Measurements from ENCODE around the gene TNKS1BP1. TPM values are rescaled to one million over a fixed set of nuclear protein-coding genes. Genes with fewer than 3 reads are reported as not detected.

Gene TNKS1BP1
- total and polyA plus RNA-seq, 9 of the 15 experiments (the other 6 are each of a cell fraction or from before 2014, with no cell fraction given): 1.1 to 47.2 (median 10.9) TPM

DNA sequence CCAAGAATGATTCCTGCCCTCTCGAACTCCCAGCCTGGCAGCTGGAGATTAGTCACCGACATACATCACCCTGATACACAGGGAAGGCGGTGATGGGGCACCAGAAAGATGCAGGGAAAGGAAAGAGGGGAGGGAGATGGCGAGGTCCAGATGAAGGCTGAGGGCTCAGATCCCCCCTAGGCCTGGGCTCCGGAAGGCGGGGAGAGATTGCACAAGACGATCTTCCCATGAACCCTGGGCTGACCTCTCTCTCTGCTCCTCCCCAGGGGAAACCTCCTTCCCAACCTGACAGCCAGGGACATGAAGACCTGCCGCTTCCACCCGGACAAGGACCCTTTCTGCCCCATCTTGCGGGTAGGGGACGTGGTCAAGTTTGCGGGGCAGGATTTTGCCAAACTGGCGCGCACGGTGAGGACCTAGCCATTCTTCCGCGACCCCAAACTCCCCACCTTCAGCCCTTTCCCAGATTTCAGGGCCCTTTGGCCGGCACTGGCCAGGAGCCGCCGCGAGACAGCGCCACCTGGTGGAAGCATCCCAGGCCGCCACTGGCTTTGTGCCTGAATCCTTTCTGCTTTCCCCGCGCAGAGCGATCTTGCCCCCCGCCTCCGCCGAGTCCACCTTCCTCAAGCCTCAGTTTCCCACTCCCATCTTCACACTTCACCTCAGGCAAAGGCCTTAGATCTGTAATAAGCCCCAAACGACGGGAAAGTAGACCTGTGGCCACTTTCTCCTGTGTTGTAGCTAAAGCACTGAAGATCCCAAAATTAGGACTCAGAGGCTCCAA is 24.9 kb upstream of the TNKS1BP1 start (continued):
- TF ChIP-seq, protein P1, sequence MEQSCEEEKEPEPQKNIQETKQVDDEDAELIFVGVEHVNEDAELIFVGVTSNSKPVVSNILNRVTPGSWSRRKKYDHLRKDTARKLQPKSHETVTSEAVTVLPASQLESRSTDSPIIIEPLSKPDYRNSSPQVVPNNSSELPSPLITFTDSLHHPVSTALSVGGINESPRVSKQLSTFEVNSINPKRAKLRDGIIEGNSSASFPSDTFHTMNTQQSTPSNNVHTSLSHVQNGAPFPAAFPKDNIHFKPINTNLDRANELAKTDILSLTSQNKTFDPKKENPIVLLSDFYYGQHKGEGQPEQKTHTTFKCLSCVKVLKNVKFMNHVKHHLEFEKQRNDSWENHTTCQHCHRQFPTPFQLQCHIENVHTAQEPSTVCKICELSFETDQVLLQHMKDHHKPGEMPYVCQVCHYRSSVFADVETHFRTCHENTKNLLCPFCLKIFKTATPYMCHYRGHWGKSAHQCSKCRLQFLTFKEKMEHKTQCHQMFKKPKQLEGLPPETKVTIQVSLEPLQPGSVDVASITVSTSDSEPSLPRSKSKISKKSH (CRISPR knock-in tag; IDR thresholded peaks at IDR 0.05): no peak
- no peak for TF ChIP-seq ZFX (CRISPR knock-in tag; IDR thresholded peaks at IDR 0.05)
- TF ChIP-seq TRIM28 (IDR thresholded peaks at IDR 0.05): no peak
- no peak for TF ChIP-seq ARID2 (IDR thresholded peaks at IDR 0.05)
- TF ChIP-seq DDX20 (tag; IDR thresholded peaks at IDR 0.05; ENCODE audit: low read depth): no peak
- TF ChIP-seq, protein P2, sequence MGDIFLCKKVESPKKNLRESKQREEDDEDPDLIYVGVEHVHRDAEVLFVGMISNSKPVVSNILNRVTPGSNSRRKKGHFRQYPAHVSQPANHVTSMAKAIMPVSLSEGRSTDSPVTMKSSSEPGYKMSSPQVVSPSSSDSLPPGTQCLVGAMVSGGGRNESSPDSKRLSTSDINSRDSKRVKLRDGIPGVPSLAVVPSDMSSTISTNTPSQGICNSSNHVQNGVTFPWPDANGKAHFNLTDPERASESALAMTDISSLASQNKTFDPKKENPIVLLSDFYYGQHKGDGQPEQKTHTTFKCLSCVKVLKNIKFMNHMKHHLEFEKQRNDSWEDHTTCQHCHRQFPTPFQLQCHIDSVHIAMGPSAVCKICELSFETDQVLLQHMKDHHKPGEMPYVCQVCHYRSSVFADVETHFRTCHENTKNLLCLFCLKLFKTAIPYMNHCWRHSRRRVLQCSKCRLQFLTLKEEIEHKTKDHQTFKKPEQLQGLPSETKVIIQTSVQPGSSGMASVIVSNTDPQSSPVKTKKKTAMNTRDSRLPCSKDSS (IDR thresholded peaks at IDR 0.05; ENCODE audit: low read depth, partially characterized antibody): no peak
- no peak for TF ChIP-seq PURB (CRISPR knock-in tag; IDR thresholded peaks at IDR 0.05; ENCODE audit: low read depth)
- TF ChIP-seq, protein P3, sequence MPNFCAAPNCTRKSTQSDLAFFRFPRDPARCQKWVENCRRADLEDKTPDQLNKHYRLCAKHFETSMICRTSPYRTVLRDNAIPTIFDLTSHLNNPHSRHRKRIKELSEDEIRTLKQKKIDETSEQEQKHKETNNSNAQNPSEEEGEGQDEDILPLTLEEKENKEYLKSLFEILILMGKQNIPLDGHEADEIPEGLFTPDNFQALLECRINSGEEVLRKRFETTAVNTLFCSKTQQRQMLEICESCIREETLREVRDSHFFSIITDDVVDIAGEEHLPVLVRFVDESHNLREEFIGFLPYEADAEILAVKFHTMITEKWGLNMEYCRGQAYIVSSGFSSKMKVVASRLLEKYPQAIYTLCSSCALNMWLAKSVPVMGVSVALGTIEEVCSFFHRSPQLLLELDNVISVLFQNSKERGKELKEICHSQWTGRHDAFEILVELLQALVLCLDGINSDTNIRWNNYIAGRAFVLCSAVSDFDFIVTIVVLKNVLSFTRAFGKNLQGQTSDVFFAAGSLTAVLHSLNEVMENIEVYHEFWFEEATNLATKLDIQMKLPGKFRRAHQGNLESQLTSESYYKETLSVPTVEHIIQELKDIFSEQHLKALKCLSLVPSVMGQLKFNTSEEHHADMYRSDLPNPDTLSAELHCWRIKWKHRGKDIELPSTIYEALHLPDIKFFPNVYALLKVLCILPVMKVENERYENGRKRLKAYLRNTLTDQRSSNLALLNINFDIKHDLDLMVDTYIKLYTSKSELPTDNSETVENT (CRISPR knock-in tag; IDR thresholded peaks at IDR 0.05): no peak
- TF ChIP-seq GATAD2B (IDR thresholded peaks at IDR 0.05; ENCODE audit: borderline replicate concordance): no peak
- TF ChIP-seq YBX1 (IDR thresholded peaks at IDR 0.05): no peak
- TF ChIP-seq CEBPB (tag; IDR thresholded peaks at IDR 0.05): peak; percentile 71
- TF ChIP-seq POLR3A (IDR thresholded peaks at IDR 0.05; ENCODE audit: borderline replicate concordance, extremely low read depth, insufficient read depth, insufficient read length): no peak
- TF ChIP-seq HDAC6 (IDR thresholded peaks at IDR 0.05; ENCODE audit: low read depth, low read length): no peak
- no peak for TF ChIP-seq IRF2 (CRISPR knock-in tag; IDR thresholded peaks at IDR 0.05)
- no peak for TF ChIP-seq ZNF24 (IDR thresholded peaks at IDR 0.05)
- TF ChIP-seq, protein P4, sequence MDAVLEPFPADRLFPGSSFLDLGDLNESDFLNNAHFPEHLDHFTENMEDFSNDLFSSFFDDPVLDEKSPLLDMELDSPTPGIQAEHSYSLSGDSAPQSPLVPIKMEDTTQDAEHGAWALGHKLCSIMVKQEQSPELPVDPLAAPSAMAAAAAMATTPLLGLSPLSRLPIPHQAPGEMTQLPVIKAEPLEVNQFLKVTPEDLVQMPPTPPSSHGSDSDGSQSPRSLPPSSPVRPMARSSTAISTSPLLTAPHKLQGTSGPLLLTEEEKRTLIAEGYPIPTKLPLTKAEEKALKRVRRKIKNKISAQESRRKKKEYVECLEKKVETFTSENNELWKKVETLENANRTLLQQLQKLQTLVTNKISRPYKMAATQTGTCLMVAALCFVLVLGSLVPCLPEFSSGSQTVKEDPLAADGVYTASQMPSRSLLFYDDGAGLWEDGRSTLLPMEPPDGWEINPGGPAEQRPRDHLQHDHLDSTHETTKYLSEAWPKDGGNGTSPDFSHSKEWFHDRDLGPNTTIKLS (IDR thresholded peaks at IDR 0.05; ENCODE audit: borderline replicate concordance, low read depth): no peak
- no peak for TF ChIP-seq NFIX (CRISPR knock-in tag; IDR thresholded peaks at IDR 0.05; ENCODE audit: low read depth)
- TF ChIP-seq, protein P5, sequence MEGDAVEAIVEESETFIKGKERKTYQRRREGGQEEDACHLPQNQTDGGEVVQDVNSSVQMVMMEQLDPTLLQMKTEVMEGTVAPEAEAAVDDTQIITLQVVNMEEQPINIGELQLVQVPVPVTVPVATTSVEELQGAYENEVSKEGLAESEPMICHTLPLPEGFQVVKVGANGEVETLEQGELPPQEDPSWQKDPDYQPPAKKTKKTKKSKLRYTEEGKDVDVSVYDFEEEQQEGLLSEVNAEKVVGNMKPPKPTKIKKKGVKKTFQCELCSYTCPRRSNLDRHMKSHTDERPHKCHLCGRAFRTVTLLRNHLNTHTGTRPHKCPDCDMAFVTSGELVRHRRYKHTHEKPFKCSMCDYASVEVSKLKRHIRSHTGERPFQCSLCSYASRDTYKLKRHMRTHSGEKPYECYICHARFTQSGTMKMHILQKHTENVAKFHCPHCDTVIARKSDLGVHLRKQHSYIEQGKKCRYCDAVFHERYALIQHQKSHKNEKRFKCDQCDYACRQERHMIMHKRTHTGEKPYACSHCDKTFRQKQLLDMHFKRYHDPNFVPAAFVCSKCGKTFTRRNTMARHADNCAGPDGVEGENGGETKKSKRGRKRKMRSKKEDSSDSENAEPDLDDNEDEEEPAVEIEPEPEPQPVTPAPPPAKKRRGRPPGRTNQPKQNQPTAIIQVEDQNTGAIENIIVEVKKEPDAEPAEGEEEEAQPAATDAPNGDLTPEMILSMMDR (IDR thresholded peaks at IDR 0.05 in 2 of 3, conservative IDR thresholded peaks at IDR 0.05 in 1 of 3; ENCODE audit: insufficient read depth in 2 of 3, low read depth in 1 of 3, low read length in 3 of 3): peak; percentile 81 to 89 (median 83)
- peak; percentile 21 for TF ChIP-seq PHF20 (IDR thresholded peaks at IDR 0.05; ENCODE audit: partially characterized antibody)
- no peak for TF ChIP-seq MTF1 (CRISPR knock-in tag; IDR thresholded peaks at IDR 0.05; ENCODE audit: borderline replicate concordance)

Data from K562 (cell line).